Liver (tissue), 9 donors: ENCODE results near the gene ADAM19. TPM values are rescaled to one million over a fixed set of nuclear protein-coding genes. Genes with fewer than 3 reads are reported as not detected.

ENCODE experiments used
- DNase-seq: peaks from one replicate; pipeline ENCODE4 v3.0.0-alpha.2; 2017; ENCODE audit warnings: low spot score
- H3K27ac ChIP-seq, 2 donors: one replicate each; pipeline ENCODE4 v1.7.0; 2013; ENCODE audit warnings: inconsistent platforms in 2 of 2, low read length in 2 of 2, control low read depth in 1 of 2, low read depth in 1 of 2, mild to moderate bottlenecking in 1 of 2
- H3K27me3 ChIP-seq, 4 donors: one replicate each; pipeline versions ENCODE4 v1.6.1 to v1.7.0; 2013; ENCODE audit warnings: low read length in 3 of 4, inconsistent platforms in 1 of 4, mild to moderate bottlenecking in 1 of 4, moderate library complexity in 1 of 4; ENCODE audit not compliant: control insufficient read depth in 4 of 4, insufficient read depth in 4 of 4
- H3K36me3 ChIP-seq, 4 donors: one replicate each; pipeline versions ENCODE4 v1.6.1 to v1.7.0; 2013; ENCODE audit warnings: low read length in 3 of 4, mild to moderate bottlenecking in 3 of 4, low read depth in 1 of 4, moderate library complexity in 1 of 4; ENCODE audit not compliant: control insufficient read depth in 4 of 4, insufficient read depth in 3 of 4
- H3K4me1 ChIP-seq, 4 donors: one replicate each; pipeline versions ENCODE4 v1.6.1 to v1.7.0; 2013; ENCODE audit warnings: low read length in 3 of 4, mild to moderate bottlenecking in 3 of 4, moderate library complexity in 1 of 4; ENCODE audit not compliant: control insufficient read depth in 4 of 4, insufficient read depth in 4 of 4
- H3K4me3 ChIP-seq, 3 donors: one replicate each; pipeline versions ENCODE4 v1.6.1 to v1.7.0; 2013; ENCODE audit warnings: low read length in 3 of 3, control low read depth in 1 of 3, low read depth in 1 of 3, mild to moderate bottlenecking in 1 of 3
- H3K9ac ChIP-seq, 2 donors: one replicate each; pipeline ENCODE4 v1.7.0; 2013; ENCODE audit warnings: low read length in 2 of 2, mild to moderate bottlenecking in 2 of 2, moderate library complexity in 2 of 2, control low read depth in 1 of 2, low read depth in 1 of 2
- H3K9me3 ChIP-seq, 4 donors: one replicate each; pipeline versions ENCODE4 v1.6.1 to v1.7.0; 2013; ENCODE audit warnings: low read length in 3 of 4; ENCODE audit not compliant: control insufficient read depth in 4 of 4
- EGR1 ChIP-seq, 2 donors: IDR thresholded peaks; 2 replicates each; pipeline ENCODE4 v1.6.1; 2016 to 2018; ENCODE audit warnings: antibody characterized with exemption in 2 of 2, low read depth in 2 of 2
- FOXA1 ChIP-seq: IDR thresholded peaks from 2 replicates; pipeline ENCODE4 v1.6.1; 2016; ENCODE audit warnings: antibody characterized with exemption
- FOXA2 ChIP-seq: IDR thresholded peaks from 2 replicates; pipeline ENCODE4 v1.6.1; 2016; ENCODE audit warnings: antibody characterized with exemption
- GABPA ChIP-seq, 2 donors: IDR thresholded peaks in 1 of 2; conservative IDR thresholded peaks in 1 of 2; 2 replicates each; pipeline ENCODE4 v1.6.1; 2016; ENCODE audit warnings: antibody characterized with exemption in 2 of 2, mild to moderate bottlenecking in 1 of 2, moderate library complexity in 1 of 2
- HNF4A ChIP-seq, 2 donors: conservative IDR thresholded peaks; 2 replicates each; pipeline ENCODE4 v1.6.1; 2016; ENCODE audit warnings: antibody characterized with exemption in 2 of 2, mild to moderate bottlenecking in 2 of 2
- HNF4G ChIP-seq: IDR thresholded peaks from 2 replicates; pipeline ENCODE4 v1.6.1; 2016; ENCODE audit warnings: antibody characterized with exemption
- JUND ChIP-seq, 2 donors: IDR thresholded peaks; 2 replicates each; pipeline ENCODE4 v1.6.1; 2016; ENCODE audit warnings: antibody characterized with exemption in 2 of 2
- NR2F2 ChIP-seq: IDR thresholded peaks from 2 replicates; pipeline ENCODE4 v1.6.1; 2016; ENCODE audit warnings: antibody characterized with exemption
- RAD21 ChIP-seq, 2 donors: IDR thresholded peaks; 2 replicates each; pipeline ENCODE4 v1.6.1; 2016; ENCODE audit warnings: antibody characterized with exemption in 2 of 2, mild to moderate bottlenecking in 2 of 2
- RXRA ChIP-seq, 2 donors: IDR thresholded peaks; 2 replicates each; pipeline ENCODE4 v1.6.1; 2017 to 2018; ENCODE audit warnings: antibody characterized with exemption in 2 of 2, mild to moderate bottlenecking in 1 of 2
- SP1 ChIP-seq: IDR thresholded peaks from 2 replicates; pipeline ENCODE4 v1.6.1; 2018; ENCODE audit warnings: antibody characterized with exemption, mild to moderate bottlenecking
- TAF1 ChIP-seq: conservative IDR thresholded peaks from 2 replicates; pipeline ENCODE4 v1.6.1; 2016; ENCODE audit warnings: antibody characterized with exemption, mild to moderate bottlenecking
- YY1 ChIP-seq: IDR thresholded peaks from 2 replicates; pipeline ENCODE4 v1.6.1; 2016; ENCODE audit warnings: antibody characterized with exemption, mild to moderate bottlenecking
- WGBS: extraction: QIAGEN DNeasy Blood & Tissue Kit; methylation state at CpG from one replicate; pipeline ENCODE4 v1.1.7; 2013; 5-methylcytosine and 5-hydroxymethylcytosine counted together
- polyA plus RNA-seq, 2 donors: library from polyadenylated mRNA; stranded (reverse) in 1 of 2; unstranded in 1 of 2; fragments of 200-250 nt in 1 of 2; fragments of >200 nt in 1 of 2; fragmentation: Nextera tagmentation in 1 of 2; extraction: Ambion mirVana in 1 of 2; gene quantifications; one replicate each; pipeline versions ENCODE4 v1.2.1 to v1.2.3, GENCODE V29; 2013 to 2015
- total RNA-seq, 2 donors: library from RNA; depleted of rRNA; stranded (reverse); fragments of >200 nt; gene quantifications; one replicate each; pipeline ENCODE4 v1.2.3, GENCODE V29; 2014
- TF ChIP-seq, protein P1 (sequence below): fragments of 150-350 bp; IDR thresholded peaks from 2 replicates; pipeline ENCODE4 v1.5.1; 2017; ENCODE audit warnings: improper control_type of control experiment, low read depth, low read length; ENCODE audit not compliant: missing input control
- TF ChIP-seq, protein P2 (sequence below): IDR thresholded peaks from 2 replicates; pipeline ENCODE4 v1.6.1; 2016; ENCODE audit warnings: antibody characterized with exemption
- TF ChIP-seq, protein P3 (sequence below): IDR thresholded peaks from 2 replicates; pipeline ENCODE4 v1.6.1; 2016; ENCODE audit warnings: antibody characterized with exemption, mild to moderate bottlenecking
- TF ChIP-seq, protein P4 (sequence below): IDR thresholded peaks from 2 replicates; pipeline ENCODE4 v1.6.1; 2016; ENCODE audit warnings: antibody characterized with exemption
- donor health status: healthy.
- donor health status: healthy.
- donor health status: healthy.
- donor health status: healthy.
- donor health status: healthy.

ADAM19 gene
- total and polyA plus RNA-seq, 4 donors, result 2.4 to 7.1 (median 2.9) TPM

DNA sequence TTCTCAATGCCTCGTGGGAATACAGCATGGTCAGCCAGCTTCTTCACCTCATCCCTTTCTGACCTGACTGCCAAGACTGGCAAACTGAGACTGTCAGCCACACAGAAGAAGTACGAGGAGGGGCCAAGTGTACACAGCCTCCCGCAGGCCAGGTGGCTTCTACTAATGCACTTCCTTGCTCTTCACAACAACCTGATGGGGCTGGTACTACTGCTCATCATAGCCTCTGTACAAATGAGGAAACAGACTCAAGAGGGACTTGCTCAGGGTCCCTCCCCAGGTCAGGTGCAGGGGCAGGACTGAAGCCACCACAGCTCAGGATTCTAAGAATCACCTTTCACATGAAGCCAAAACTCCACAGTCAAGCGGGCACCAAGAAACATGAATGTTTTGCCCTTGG is 94.3 kb downstream of the ADAM19 start:
- Histone ChIP-seq H3K4me3 (no peak overlapping the region), H3K9me3 (no peaks in the 10 kb centered on the region), H3K27me3 (no peaks in the 10 kb centered on the region), H3K9ac (no peak overlapping the region), H3K27ac (no peak overlapping the region), H3K36me3 (peaks cover 0 to 2% (median 0%) of the 10 kb centered on the region in 4 donors), H3K4me1 (peaks cover 12 to 52% (median 48%) of the 10 kb centered on the region in 4 donors)
- TF ChIP-seq NR2F2 (no peak), FOXA2 (no peak), EGR1 (IDR thresholded peaks at IDR 0.05; ENCODE audit: low read depth in 2 of 2) (no peak), HNF4G (no peak), SP1 (no peak), TAF1 (no peak), HNF4A (conservative IDR thresholded peaks at IDR 0.05) (no peak), GABPA (IDR thresholded peaks at IDR 0.05 in 1 of 2, conservative IDR thresholded peaks at IDR 0.05 in 1 of 2) (no peak)
- TF ChIP-seq, protein P1, sequence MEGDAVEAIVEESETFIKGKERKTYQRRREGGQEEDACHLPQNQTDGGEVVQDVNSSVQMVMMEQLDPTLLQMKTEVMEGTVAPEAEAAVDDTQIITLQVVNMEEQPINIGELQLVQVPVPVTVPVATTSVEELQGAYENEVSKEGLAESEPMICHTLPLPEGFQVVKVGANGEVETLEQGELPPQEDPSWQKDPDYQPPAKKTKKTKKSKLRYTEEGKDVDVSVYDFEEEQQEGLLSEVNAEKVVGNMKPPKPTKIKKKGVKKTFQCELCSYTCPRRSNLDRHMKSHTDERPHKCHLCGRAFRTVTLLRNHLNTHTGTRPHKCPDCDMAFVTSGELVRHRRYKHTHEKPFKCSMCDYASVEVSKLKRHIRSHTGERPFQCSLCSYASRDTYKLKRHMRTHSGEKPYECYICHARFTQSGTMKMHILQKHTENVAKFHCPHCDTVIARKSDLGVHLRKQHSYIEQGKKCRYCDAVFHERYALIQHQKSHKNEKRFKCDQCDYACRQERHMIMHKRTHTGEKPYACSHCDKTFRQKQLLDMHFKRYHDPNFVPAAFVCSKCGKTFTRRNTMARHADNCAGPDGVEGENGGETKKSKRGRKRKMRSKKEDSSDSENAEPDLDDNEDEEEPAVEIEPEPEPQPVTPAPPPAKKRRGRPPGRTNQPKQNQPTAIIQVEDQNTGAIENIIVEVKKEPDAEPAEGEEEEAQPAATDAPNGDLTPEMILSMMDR, result no peak
- TF ChIP-seq, protein P2, sequence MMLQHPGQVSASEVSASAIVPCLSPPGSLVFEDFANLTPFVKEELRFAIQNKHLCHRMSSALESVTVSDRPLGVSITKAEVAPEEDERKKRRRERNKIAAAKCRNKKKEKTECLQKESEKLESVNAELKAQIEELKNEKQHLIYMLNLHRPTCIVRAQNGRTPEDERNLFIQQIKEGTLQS, result no peak
- TF ChIP-seq, protein P3, sequence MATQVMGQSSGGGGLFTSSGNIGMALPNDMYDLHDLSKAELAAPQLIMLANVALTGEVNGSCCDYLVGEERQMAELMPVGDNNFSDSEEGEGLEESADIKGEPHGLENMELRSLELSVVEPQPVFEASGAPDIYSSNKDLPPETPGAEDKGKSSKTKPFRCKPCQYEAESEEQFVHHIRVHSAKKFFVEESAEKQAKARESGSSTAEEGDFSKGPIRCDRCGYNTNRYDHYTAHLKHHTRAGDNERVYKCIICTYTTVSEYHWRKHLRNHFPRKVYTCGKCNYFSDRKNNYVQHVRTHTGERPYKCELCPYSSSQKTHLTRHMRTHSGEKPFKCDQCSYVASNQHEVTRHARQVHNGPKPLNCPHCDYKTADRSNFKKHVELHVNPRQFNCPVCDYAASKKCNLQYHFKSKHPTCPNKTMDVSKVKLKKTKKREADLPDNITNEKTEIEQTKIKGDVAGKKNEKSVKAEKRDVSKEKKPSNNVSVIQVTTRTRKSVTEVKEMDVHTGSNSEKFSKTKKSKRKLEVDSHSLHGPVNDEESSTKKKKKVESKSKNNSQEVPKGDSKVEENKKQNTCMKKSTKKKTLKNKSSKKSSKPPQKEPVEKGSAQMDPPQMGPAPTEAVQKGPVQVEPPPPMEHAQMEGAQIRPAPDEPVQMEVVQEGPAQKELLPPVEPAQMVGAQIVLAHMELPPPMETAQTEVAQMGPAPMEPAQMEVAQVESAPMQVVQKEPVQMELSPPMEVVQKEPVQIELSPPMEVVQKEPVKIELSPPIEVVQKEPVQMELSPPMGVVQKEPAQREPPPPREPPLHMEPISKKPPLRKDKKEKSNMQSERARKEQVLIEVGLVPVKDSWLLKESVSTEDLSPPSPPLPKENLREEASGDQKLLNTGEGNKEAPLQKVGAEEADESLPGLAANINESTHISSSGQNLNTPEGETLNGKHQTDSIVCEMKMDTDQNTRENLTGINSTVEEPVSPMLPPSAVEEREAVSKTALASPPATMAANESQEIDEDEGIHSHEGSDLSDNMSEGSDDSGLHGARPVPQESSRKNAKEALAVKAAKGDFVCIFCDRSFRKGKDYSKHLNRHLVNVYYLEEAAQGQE, result no peak
- DNase-seq, result no peak
- WGBS, result 88% methylated on average over 4 of the region's 4 CpGs

DNA sequence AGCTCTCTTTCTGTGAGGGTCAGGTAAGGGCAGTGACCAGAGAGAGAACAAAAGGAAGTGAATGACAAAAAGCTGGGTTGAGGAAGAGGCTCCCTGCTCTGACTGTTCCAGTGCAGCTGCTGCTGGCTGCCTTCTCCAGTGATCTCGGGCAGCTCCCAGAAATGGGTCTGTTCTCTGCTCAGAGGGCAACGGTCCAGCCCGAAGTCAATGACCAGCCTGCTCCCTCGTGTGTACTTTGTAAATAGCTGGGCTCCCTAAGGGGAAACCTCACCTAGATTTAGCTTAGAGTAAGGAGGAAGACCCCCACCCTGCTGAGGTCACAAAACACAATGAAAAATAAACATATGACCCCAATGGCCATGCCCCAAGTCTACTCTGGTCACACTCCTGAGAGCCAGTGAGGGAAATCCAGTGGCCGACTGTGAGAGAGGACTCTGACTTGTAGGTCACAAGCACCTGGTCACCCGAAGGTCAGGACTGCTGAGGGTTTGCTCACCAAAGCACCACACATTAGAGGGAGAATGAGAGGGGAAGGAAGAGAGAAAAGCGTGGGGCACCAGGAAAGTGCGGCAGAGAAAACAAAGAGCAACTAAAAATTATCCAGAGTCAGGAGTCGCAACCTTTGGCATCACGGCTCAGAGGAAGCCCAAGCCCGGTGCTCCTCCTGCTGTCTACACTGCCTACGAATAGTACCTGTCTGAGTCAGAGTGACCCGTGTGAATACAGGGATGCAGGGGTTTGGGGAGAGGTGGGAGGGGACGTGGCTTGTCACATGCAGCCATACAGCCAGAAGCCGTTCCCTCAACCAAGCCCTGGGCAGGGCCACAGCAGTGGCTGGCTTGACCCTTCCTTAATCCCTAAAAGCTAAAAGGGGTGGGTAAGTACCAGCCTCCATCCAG is 95.7 kb downstream of the ADAM19 start:
- Histone ChIP-seq H3K9me3 (no peaks in the 10 kb centered on the region), H3K36me3 (no peaks in the 10 kb centered on the region), H3K27ac (peak overlapping the region; percentile 49 to 75), H3K4me3 (no peak overlapping the region), H3K4me1 (peaks cover 12 to 42% (median 38%) of the 10 kb centered on the region in 4 donors), H3K27me3 (no peaks in the 10 kb centered on the region), H3K9ac (peak overlapping the region in 1 of 2 donors; percentile 5)
- WGBS, result 35% methylated on average over 15 of the region's 15 CpGs
- peak; percentile 46 for DNase-seq
- TF ChIP-seq HNF4G (peak; percentile 65), JUND (IDR thresholded peaks at IDR 0.05) (peak; percentile 48 to 52), RXRA (IDR thresholded peaks at IDR 0.05) (peak; percentile 92 to 95), EGR1 (IDR thresholded peaks at IDR 0.05; ENCODE audit: low read depth in 2 of 2) (no peak), TAF1 (no peak), NR2F2 (peak; percentile 49), HNF4A (conservative IDR thresholded peaks at IDR 0.05) (peak; percentile 94 to 95), GABPA (IDR thresholded peaks at IDR 0.05 in 1 of 2, conservative IDR thresholded peaks at IDR 0.05 in 1 of 2) (no peak), SP1 (peak; percentile 80), FOXA2 (peak; percentile 80), YY1 (peak; percentile 49), RAD21 (IDR thresholded peaks at IDR 0.05) (peak; percentile 29 to 38), FOXA1 (peak; percentile 62)
- TF ChIP-seq, protein P2, result no peak
- TF ChIP-seq, protein P3, result no peak
- TF ChIP-seq, protein P1, result no peak
- TF ChIP-seq, protein P4, sequence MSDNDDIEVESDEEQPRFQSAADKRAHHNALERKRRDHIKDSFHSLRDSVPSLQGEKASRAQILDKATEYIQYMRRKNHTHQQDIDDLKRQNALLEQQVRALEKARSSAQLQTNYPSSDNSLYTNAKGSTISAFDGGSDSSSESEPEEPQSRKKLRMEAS, result peak; percentile 73
